DLD1 (cell line): Measurements from ENCODE around the gene PROM2.

ENCODE experiments used
- in situ Hi-C: cut with HindIII; loops from 2 replicates; pipeline ENCODE4 v1.10.0; 2017; ENCODE audit warnings: low sequenced_read_pairs

The PROM2 gene

GRCh38 chr2:95284886-95285541 lies 10.8 kb downstream of the PROM2 start:
- in situ Hi-C loops: no loop called here

GRCh38 chr2:95285542-95285932 lies 11.3 kb downstream of the PROM2 start:
- in situ Hi-C loops: no loop called here

DNA sequence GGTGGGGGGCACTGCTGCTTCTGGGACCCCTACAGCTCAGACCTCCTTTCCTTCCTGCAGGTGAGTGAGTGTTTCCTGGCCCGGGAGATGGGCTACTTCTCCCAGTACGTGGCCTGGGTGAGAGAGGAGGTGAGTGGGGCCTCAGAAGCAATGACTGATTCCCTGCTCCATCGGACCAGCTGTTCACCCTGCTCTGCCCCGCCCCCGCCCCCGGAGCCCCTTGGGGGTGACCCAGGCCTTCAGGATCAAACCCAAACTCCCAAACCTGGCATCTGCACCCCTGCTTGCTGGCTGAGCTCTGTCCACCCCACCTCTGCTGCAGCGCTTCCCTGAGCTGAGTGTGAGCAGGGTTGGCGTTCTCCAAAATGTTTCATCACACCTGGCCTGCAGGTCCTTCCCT lies 13.1 kb downstream of the PROM2 start:
- in situ Hi-C loops: no loop called here

DNA sequence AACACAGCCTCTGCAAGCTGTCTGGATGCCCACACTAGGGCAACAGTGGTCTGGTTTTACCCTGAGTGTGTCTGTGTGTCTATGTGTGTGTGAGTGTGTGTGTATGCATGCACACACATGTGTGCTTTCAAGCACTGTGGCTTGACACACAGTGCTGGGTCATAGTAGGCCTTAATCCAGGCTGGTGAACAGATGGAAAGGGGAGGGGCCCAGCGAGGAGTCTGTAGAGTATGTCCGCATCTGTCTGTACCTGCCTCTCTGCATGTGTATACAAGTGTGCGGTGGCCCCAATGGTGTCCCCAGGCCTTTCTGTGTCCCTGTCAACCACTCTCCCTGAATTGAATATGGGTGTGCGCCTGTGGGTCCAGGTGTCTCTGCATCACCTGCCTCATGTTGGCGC lies 13.6 kb downstream of the PROM2 start:
- in situ Hi-C loops: no loop called here

DNA sequence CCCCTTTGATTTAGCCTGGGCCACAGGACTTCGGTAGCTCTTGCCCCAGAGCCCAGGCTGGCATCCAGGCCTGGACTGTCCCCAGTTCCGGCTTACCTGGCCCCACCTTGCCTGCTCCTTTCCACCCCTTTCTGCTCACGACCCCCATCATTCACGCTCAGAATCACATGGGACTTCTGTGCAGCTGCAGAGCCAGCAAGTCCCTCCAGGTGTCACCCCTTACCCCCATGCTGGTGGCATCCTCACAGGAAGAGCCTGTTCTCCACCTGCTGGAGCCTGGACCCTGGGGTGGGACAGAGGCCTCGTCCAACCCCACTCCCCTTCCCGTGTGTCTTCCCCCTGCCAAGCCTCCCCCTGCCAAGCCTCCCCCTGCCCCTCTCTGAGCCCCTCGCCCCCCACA lies 15.0 kb downstream of the PROM2 start:
- in situ Hi-C loops: no loop called here

DNA sequence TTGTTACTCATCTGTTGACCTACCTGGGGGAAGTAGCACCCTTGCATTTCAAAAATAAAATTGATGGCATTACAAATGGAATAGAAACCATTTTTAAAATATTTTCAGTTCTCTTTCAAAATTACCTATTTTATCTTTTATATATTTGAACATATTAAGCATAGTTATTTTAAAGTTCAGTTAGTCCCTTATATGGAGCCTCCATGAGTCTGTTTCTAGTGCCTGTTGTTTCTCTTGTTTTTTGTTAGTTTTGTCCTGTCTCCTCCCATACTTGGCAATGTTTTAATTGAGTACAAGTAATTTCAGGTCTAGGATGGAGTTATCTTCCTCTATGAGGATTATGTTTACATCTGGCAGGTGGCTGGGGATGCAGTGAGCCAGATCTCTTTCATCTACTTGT lies 17.0 kb downstream of the PROM2 start:
- in situ Hi-C loops: no loop called here

GRCh38 chr2:95292623-95293260 lies 18.5 kb downstream of the PROM2 start:
- in situ Hi-C loops: no loop called here

- in situ Hi-C loops: no loop called here
Measured at GRCh38 chr2:95294579-95295250, 20.5 kb downstream of the PROM2 start.

DNA sequence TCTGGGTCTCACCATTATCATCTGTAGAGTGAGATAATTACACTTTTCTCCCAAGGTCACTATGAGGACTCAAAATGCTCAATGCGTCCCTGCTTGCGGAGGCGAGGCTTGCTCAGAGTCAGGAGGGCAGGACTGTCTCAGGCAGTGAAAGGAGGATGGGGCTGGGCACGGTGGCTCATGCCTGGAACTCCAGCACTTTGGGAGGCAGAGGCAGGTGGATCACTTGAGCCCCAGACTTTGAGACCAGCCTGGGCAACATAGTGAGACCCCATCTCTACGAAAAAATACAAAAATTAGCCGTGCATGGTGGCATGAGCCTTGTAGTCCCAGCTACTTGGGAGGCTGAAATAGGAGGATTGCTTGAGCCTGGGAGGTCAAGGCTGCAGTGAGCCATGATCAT lies 21.1 kb downstream of the PROM2 start:
- in situ Hi-C loops: no loop called here

DNA sequence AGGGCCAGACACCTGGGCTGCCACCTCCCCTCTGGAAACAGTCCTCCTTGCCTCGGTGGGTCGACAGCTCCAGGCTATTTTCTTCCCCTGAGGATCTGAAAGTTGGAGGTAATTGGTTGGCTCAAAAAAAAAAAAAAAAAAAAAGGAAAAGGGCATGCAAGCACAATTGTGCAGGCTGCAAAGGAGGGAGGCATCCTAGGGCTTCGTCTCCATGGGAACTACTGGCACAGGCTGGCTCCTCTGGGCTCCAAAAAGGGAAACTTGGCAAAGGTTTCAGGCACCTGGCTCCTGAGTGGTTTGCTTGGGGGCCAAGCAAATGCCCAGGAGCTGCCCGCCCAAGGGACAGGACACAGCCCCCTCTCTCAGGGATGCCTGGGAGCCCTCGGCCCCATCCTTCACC lies 21.8 kb downstream of the PROM2 start:
- in situ Hi-C loops: no loop called here

- in situ Hi-C loops: no loop called here
Measured at GRCh38 chr2:95296880-95297487, 22.7 kb downstream of the PROM2 start, which contains the start of gene KCNIP3. Gene KCNIP3, plus strand, starts transcription at chr2:95297347. Its CDS starts 92 bp downstream, at chr2:95297439.

DNA sequence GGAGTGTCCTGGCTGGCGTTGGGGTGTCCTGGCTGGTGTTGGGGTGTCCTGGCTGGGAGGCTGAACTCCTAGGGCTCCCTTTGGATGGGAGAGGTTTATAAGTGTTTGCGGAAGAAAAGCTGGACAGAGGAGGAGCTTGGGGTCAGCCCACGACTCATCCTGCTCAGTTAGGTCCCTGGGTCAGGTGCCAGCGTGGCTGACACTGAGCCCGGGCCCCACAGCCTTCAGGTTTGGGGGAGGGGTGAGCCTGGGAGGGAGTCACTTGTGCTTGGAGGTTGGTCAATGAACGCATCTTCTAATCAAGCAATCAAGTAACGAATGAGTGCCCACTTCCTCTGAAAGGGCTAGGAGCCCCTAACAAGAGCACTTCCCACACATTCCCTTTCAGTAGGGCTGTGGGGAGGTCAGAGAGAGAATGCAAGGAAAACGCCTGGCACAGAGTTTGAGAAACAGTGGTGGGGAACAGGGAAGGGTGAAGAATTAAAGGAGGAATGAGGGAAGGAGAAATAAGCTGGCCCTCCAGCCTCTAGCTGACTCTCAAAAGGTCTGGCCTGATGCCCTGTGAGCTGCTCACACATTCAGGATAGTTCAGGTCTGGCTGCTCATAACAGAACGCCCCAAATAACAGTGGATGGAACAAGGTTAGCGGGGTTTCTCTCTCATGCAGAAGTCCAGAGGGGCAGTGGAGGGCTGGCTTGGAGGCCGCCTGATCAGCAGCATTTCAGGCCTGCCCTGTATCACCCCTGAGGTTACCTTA lies 23.6 kb downstream of the PROM2 start:
- in situ Hi-C loops: no loop called here

DNA sequence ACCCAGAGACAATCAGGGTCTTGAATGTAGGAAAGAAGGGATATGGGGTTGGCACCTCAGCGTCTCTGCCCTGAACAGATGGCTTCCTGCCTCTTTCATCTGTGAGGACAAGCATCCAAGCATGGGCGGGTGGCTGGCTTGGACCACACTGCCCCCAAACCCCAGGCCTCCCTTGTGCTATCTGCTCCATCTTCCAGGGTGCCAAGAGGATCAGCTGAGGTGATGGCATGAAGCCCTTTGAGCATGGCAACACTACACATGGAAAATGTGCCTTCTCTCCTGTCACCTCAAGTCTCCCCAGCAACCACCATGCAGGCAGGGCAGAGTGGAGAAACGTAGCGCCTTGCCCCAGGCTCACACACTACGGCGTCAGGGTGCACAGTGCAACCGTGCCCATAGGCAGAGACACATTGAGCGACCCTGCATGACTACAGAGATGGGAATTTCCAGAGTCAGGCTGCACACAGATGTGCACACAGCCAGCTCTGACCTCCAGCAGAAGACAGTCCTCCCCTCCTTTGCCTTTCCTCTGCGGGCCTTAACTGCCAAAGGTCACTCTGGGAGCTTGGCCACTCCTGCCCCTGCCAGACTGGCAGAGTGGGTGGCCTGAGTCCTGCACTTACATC lies 24.4 kb downstream of the PROM2 start:
- in situ Hi-C loops: no loop called here

DNA sequence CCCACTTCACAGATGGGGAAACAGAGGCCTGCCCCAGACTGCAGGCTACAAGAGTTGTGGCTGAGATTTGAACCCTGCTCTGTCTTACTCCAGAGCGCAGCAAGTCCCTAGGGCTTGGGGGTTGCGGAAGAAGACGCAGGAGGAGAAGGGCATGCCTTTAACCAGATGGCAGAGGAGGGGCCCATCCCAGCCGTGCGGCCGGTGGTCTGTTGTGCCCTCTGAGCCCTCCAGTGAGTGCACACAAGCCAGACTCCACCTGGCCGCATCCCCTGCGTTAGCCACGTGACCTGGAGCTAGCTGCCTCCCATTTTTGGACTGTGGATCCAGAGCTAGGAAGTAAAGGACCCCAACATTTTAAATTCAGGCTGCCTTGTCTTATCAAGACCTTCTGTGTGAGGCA lies 25.7 kb downstream of the PROM2 start:
- in situ Hi-C loops: no loop called here

- in situ Hi-C loops: no loop called here
Measured at GRCh38 chr2:95300450-95300849, 26.2 kb downstream of the PROM2 start.

DNA sequence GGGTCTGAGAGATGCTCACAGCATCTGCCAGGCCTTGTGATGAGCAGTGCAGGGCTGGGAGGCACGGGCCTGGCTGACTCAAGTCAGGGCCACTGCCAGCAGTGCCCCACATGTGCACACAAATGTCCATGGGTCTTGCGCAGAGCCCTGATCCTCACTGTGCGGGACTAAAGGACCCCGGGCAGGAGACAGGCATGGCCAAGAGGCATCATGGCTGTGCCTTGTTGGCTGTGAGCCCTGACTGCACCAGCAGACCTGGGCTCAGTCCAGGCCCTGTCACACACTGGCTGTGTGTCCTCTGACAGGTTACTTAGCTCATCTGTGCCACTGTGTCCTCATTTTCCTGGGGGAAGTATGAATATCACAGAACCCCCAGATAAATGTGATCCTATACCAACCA lies 26.9 kb downstream of the PROM2 start:
- in situ Hi-C loops: no loop called here

GRCh38 chr2:95301876-95302641 lies 27.8 kb downstream of the PROM2 start:
- in situ Hi-C loops: no loop called here

- in situ Hi-C loops: no loop called here
Measured at GRCh38 chr2:95303191-95303919, 29.1 kb downstream of the PROM2 start.

GRCh38 chr2:95305380-95306061 lies 31.3 kb downstream of the PROM2 start:
- in situ Hi-C loops: no loop called here
